Inflammatory macrophage (primary cell): ENCODE data around the gene PLPPR1.
"Not testable (repeated sequence)": the region's sequence is repeated elsewhere in the genome, so short reads cannot be mapped to it uniquely, and the experiment has no call there.

Source experiments
- DNase-seq, 2 donors: peaks; one replicate each; pipeline ENCODE4 v3.0.0-alpha.2; 2020 to 2022
- total RNA-seq, 18 experiments: gene quantifications; one replicate each; lab custom pipeline; 2026; ENCODE audit warnings: mixed read lengths in 6 of 18, inconsistent platforms in 2 of 18; lab: John Stamatoyannopoulos, UW

Gene PLPPR1
- 0 to 0.16 (median 0) reads per million in 18 experiments for total RNA-seq

- DNase-seq, result no peak
Measured at GRCh38 chr9:101028346-101029314, at the start of gene PLPPR1. TSS of gene PLPPR1 (plus strand) at chr9:101028727.

- no peak for DNase-seq
Measured at GRCh38 chr9:100989731-100990130, 38.8 kb upstream of the PLPPR1 start.

- DNase-seq, result no peak
Measured at GRCh38 chr9:100990605-100991381, 37.7 kb upstream of the PLPPR1 start.

GRCh38 chr9:100992632-100993031, 35.9 kb upstream of the PLPPR1 start:
- DNase-seq, result no peak

- no peak for DNase-seq
Measured at GRCh38 chr9:100999906-101000544, 28.5 kb upstream of the PLPPR1 start.

DNA sequence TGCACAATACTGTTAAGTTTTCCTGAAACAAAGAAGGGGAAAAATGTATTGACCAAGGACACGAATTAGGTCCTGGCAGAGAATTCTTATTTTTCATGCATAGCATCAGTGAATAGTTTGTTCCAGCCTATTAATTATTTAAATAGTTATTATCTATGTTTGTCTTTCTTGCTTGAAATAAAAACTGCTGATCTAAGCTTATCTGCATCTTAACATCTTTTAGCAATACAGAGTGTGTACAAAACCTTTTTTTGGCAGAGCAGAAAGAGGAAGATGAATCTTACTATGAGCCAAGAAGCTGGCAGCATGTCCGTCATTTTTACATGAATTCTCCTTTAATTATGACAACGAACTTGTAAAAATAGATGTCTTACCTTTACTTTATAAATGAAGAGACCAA, 23.3 kb upstream of the PLPPR1 start:
- DNase-seq, result no peak

DNA sequence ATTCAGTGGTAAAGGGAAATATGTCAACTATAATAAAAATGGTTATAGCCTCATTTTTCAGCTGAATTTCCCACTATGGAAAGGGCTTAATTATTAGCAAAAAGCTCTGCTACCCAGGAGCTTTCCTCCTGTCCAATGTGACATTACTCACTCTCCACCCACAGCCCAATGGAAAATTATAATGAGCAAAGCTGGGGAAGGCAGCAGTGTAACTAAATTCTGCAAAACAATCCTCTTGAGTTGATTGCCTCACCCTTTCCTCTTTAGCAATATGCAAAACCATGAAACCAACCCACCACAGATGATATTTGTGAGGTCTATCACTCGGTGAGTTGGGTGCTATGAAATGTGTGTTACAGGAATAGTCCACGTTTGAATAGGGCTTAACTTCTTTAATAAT, 14.0 kb upstream of the PLPPR1 start:
- no peak for DNase-seq

DNA sequence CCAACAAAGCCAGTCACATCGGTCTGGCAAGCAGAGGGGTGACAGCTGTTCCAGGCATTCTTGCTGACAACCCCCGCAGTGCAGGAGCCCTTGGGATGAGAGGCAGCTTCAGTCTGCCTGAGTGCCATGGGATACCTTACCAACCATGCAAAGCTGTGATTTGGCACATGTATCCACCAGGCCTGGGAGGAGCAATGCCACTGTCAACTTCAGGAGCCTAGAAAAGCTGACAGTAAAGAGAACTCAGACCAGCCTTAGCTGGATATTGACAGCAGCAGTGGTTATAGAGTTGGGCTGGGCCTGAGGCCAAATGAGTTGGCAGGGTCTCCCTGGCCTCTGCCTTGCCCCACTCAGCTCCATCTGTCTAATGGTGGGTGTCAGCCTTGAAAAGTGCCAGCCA, 10.1 kb upstream of the PLPPR1 start:
- no peak for DNase-seq

DNA sequence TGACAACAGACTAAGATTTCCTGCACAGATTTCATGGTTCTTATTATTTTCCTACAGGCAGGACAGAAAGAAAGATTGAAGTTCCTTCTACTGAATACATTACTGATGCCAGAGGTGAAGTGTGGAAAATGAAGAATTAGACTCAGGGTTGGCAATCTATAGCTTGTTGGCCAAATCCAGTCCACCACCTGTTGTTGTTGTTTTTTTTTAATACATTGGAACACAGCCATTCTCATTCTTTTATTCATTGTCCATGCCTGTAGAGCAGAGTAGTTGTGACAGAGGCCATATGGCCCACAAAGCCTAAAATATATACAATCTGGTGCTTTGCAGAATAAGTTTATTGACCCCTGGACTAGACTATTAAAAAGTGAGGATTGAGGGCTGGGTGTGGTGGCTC, 5.8 kb upstream of the PLPPR1 start:
- DNase-seq, result no peak

GRCh38 chr9:101025940-101026339, 2.6 kb upstream of the PLPPR1 start:
- DNase-seq, result no peak

GRCh38 chr9:101026824-101027223, 1.7 kb upstream of the PLPPR1 start:
- DNase-seq, result no peak

GRCh38 chr9:101027236-101027635, 1.3 kb upstream of the PLPPR1 start:
- no peak for DNase-seq

GRCh38 chr9:101027733-101028345, 688 bp upstream of the PLPPR1 start:
- no peak for DNase-seq

- no peak for DNase-seq
Measured at GRCh38 chr9:101029315-101030085, 973 bp downstream of the PLPPR1 start.

- no peak for DNase-seq
Measured at GRCh38 chr9:101030086-101030391, 1.5 kb downstream of the PLPPR1 start.

DNA sequence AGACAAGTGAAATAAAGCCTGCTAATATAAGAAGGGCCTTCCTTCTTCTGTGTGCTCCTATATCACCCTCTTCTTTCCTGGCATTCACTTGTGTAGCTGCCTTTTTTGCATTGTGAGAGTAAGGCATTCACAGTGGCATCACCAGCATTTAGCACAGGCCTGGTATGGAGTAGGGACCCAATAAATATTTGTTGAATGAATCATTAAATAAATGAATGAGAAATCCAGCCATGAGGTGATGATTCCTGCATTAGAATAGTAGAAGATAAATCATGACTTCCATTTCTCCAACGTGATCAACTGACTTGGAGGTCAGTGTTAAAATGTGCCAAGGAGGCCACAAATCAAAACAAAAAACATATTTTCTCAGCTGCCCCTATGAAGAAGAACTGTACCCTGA, 3.9 kb downstream of the PLPPR1 start:
- DNase-seq, result no peak

DNA sequence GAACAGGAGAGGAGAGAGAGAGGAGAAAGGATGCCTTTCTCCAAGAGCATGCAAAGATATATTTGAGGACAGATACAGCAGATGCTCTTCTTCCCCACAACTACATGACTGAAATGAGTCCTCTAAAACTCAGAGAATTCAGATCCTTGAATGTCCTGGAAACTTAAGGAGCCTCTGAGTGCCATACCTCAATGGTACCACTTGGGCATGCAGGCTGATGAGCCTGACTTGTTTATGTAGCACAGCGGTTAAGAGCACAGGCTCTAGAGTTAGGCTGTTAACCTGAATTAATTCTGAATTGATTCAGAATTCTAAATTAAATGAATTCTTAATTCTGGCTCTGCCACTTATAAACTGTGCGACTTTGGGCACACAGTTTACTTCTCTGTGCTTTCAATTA, 5.7 kb downstream of the PLPPR1 start:
- no peak for DNase-seq

DNA sequence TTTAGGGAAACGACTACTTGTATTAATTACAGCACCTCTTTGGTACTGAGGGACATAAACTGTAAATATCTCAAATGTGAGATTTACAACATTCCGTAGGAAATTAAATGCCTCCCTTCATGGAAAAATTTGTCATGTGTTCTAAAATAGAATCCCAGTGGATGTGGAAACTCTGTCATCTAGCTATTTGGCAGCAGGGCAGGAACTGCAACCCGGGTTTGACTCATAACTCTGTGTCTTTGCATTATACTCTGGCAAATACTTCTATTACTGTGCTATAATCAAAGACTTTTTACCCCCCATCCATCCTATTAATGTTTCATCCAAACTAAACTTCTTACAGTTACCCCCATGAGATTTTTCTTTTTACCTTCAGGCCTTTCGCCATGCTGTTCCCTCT, 6.6 kb downstream of the PLPPR1 start:
- no peak for DNase-seq

- DNase-seq, result no peak
Measured at GRCh38 chr9:101037430-101037829, 8.9 kb downstream of the PLPPR1 start.

DNA sequence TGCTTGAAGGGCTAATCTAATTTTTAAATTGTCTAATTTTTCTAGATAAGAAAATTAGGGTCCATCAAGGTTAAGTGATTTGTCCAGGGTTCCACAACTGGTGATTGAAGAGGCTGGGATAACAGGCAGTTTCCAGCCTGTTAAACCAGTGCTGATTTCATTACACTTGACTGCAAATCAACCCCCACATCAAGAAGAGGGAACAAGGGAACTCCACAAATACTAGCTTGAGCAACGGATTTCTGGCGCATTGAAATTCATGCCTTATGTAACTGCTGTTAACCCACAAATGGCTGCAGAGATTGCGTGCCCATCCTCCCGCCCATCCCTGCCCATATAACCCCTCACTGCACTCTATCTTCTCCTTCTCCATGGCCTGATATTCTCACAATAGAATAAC, 10.0 kb downstream of the PLPPR1 start:
- no peak for DNase-seq

- not testable (repeated sequence) for DNase-seq
Measured at GRCh38 chr9:101039581-101039980, 11.1 kb downstream of the PLPPR1 start.

DNA sequence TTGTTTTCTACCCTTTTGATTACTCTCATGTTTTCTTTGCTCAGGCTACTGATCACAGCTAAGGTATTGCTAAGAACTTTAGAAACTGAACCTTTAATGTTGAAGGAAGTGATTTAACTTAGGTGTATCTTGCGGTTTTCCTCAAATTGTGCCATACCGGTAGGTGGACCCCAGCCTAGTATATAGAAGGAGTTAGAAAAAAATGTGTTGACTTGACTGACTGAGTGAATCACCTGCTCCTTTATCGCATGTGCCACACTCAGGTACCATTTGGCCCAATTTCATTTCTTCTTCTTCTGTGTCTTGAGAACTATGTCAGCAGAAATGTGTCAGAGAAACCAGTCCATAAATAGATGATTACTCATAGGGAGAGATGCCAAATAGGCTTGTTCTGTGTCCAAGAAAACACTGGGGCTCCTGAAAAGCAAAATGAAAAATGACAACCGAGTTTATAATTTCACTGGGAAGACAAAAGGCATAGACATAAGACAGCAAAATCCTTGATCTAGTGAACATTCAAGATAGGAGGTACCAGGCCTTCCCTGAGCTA, 19.4 kb downstream of the PLPPR1 start:
- no peak for DNase-seq
